ENCODE data around the gene LIPT2. TPM values are rescaled to one million over a fixed set of nuclear protein-coding genes. Genes with fewer than 3 reads are reported as not detected.

Gene LIPT2
- total RNA-seq, 2 experiments from 2014 or later, result 3.1 to 5.6 TPM

GRCh38 chr11:74471037-74471436 lies 22.5 kb downstream of the LIPT2 start:
- H3K4me1 Mint-ChIP-seq (ENCODE audit: low read depth), result peaks cover 9% of the 10 kb centered on the region
- intact Hi-C loops (cut with micrococcal nuclease), result no loop called here
- no peaks in the 10 kb centered on the region for H3K9me3 Mint-ChIP-seq
- no peaks in the 10 kb centered on the region for H3K36me3 Mint-ChIP-seq (ENCODE audit: low read depth)
- H3K27ac Mint-ChIP-seq, result no peak overlapping the region
- CTCF ChIA-PET, result interaction anchor here (2.8 kb wide), 1 partner anchor 18 kb away, joined by 13 read pairs; no protein-coding TSS in a partner anchor
- no peak for DNase-seq
- H3K4me3 Mint-ChIP-seq, result no peak overlapping the region
- peaks cover 21% of the 10 kb centered on the region for H3K27me3 Mint-ChIP-seq (ENCODE audit: low read depth)

GRCh38 chr11:74470526-74470925 lies 23.0 kb downstream of the LIPT2 start:
- CTCF ChIA-PET, result interaction anchor here (2.8 kb wide), 1 partner anchor 17 kb away, joined by 13 read pairs; no protein-coding TSS in a partner anchor
- intact Hi-C loops (cut with micrococcal nuclease), result no loop called here
- H3K27me3 Mint-ChIP-seq (ENCODE audit: low read depth), result peaks cover 26% of the 10 kb centered on the region
- H3K4me1 Mint-ChIP-seq (ENCODE audit: low read depth), result peaks cover 9% of the 10 kb centered on the region
- H3K27ac Mint-ChIP-seq, result no peak overlapping the region
- DNase-seq, result no peak
- no peaks in the 10 kb centered on the region for H3K9me3 Mint-ChIP-seq
- H3K4me3 Mint-ChIP-seq, result no peak overlapping the region
- H3K36me3 Mint-ChIP-seq (ENCODE audit: low read depth), result no peaks in the 10 kb centered on the region

- CTCF ChIA-PET, result interaction anchor here (2.8 kb wide), 1 partner anchor 16 kb away, joined by 13 read pairs; no protein-coding TSS in a partner anchor
- Mint-ChIP-seq H3K36me3 (ENCODE audit: low read depth) (no peaks in the 10 kb centered on the region), H3K4me3 (no peak overlapping the region), H3K4me1 (ENCODE audit: low read depth) (peaks cover 9% of the 10 kb centered on the region), H3K27ac (no peak overlapping the region), H3K27me3 (ENCODE audit: low read depth) (peaks cover 32% of the 10 kb centered on the region), H3K9me3 (no peaks in the 10 kb centered on the region)
- no peak for DNase-seq
- intact Hi-C loops (cut with micrococcal nuclease), result no loop called here
Observed at GRCh38 chr11:74468936-74469335, 24.6 kb downstream of the LIPT2 start.

DNA sequence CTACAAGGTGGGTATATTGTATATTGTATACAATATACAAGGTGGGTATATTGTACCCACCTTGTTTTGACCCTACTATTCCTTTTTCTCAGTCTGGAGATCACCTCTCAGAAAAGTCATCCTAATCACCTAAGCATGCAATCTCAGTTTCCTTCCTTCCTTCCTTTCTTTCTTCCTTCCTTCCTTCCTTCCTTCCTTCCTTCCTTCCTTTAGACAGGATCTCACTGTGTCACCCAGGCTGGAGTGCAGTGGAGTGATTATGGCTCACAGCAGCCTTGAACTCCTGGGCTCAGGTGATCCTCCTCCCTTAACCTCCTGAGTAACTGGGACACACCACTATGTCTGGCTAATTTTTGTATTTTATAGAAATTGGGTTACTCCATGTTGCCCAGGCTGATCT lies 25.0 kb downstream of the LIPT2 start:
- H3K4me3 Mint-ChIP-seq, result no peak overlapping the region
- no peak for DNase-seq
- no peaks in the 10 kb centered on the region for H3K9me3 Mint-ChIP-seq
- no peak overlapping the region for H3K27ac Mint-ChIP-seq
- CTCF ChIA-PET, result no interaction called here
- no peaks in the 10 kb centered on the region for H3K36me3 Mint-ChIP-seq (ENCODE audit: low read depth)
- H3K27me3 Mint-ChIP-seq (ENCODE audit: low read depth), result peaks cover 32% of the 10 kb centered on the region
- H3K4me1 Mint-ChIP-seq (ENCODE audit: low read depth), result peaks cover 9% of the 10 kb centered on the region
- intact Hi-C loops (cut with micrococcal nuclease), result no loop called here

GRCh38 chr11:74468058-74468457 lies 25.5 kb downstream of the LIPT2 start:
- no peak overlapping the region for H3K4me3 Mint-ChIP-seq
- CTCF ChIA-PET, result no interaction called here
- no peak for DNase-seq
- H3K27ac Mint-ChIP-seq, result no peak overlapping the region
- intact Hi-C loops (cut with micrococcal nuclease), result no loop called here
- H3K4me1 Mint-ChIP-seq (ENCODE audit: low read depth), result peaks cover 9% of the 10 kb centered on the region
- no peaks in the 10 kb centered on the region for H3K36me3 Mint-ChIP-seq (ENCODE audit: low read depth)
- no peaks in the 10 kb centered on the region for H3K9me3 Mint-ChIP-seq
- peaks cover 32% of the 10 kb centered on the region for H3K27me3 Mint-ChIP-seq (ENCODE audit: low read depth)

DNA sequence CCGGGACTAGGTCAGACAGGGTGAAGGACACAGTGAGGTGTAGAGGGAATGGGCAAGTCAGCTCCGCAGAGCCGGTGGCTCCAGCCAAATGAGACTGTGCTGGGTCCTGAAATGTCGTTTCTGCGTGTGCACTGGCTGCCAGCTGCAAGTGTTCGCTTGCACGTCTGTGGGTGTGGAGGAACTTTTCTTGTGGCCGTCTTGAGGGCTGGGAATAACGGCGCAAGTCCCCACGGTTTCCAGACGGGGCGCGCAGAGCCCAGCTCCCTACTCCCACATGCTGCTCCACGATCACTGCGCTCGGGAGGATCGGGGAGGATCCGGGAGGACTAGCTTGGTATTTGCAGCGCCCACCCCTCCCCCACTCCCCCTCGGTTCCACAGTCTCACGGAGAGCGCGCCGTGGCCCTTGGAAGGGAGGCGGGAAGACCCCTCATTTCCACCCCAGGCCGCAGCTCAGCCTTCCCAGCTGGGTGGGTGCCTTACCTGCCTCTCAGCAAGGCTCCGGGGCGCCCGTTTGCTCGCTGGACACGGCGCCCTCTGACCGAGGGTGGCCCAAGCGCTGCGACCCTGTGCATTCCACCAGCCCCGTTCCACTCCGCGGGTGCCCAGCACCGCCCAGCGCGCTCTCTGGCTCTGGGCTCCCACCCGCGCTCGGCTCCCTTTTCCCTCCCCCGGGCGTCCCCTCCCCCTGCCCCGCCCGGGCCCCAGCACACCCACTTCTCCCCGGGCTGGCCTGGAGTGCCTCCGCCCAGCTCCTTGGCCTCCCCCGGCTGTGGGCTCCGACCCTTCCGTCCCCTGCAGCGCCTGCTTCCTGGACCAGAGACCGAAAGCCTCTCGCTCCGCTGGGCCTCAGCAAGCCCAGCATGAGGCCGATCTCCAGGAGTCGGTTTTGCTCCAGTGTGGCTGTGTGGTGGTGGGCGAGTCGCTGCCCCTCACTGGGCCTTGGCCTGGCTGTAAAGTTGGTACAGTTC lies 26.3 kb downstream of the LIPT2 start, which contains the start of gene KCNE3:
Gene KCNE3, minus strand, starts transcription at position 634 of the 970 bp plus-strand sequence. CDS start 9,986 bp downstream, outside the sequence.
- Mint-ChIP-seq H3K4me1 (ENCODE audit: low read depth) (peaks cover 8% of the 10 kb centered on the region), H3K9me3 (no peaks in the 10 kb centered on the region), H3K27ac (no peak within 1 kb of the TSS), H3K36me3 (ENCODE audit: low read depth) (no peaks in the 10 kb centered on the region), H3K27me3 (ENCODE audit: low read depth) (peaks cover 32% of the 10 kb centered on the region), H3K4me3 (no peak within 1 kb of the TSS)
- DNase-seq, result no peak
- CTCF ChIA-PET, result no interaction called here
- intact Hi-C loops (cut with micrococcal nuclease), result no loop called here

GRCh38 chr11:74465291-74465708 lies 28.2 kb downstream of the LIPT2 start:
- H3K4me3 Mint-ChIP-seq, result no peak overlapping the region
- intact Hi-C loops (cut with micrococcal nuclease), result no loop called here
- H3K27ac Mint-ChIP-seq, result no peak overlapping the region
- peaks cover 4% of the 10 kb centered on the region for H3K4me1 Mint-ChIP-seq (ENCODE audit: low read depth)
- H3K27me3 Mint-ChIP-seq (ENCODE audit: low read depth), result peaks cover 32% of the 10 kb centered on the region
- CTCF ChIA-PET, result no interaction called here
- no peaks in the 10 kb centered on the region for H3K36me3 Mint-ChIP-seq (ENCODE audit: low read depth)
- DNase-seq, result no peak
- no peaks in the 10 kb centered on the region for H3K9me3 Mint-ChIP-seq

- Mint-ChIP-seq H3K9me3 (no peaks in the 10 kb centered on the region), H3K27me3 (ENCODE audit: low read depth) (peaks cover 32% of the 10 kb centered on the region), H3K36me3 (ENCODE audit: low read depth) (no peaks in the 10 kb centered on the region), H3K4me3 (no peak overlapping the region), H3K27ac (no peak overlapping the region), H3K4me1 (ENCODE audit: low read depth) (peaks cover 4% of the 10 kb centered on the region)
- CTCF ChIA-PET, result interaction anchor here (3.0 to 3.6 kb wide), 2 partner anchors 12 to 15 kb away, joined by 11 to 15 read pairs; no protein-coding TSS in a partner anchor
- DNase-seq, result no peak
- intact Hi-C loops (cut with micrococcal nuclease), result no loop called here
Observed at GRCh38 chr11:74464746-74465145, 28.8 kb downstream of the LIPT2 start.

DNA sequence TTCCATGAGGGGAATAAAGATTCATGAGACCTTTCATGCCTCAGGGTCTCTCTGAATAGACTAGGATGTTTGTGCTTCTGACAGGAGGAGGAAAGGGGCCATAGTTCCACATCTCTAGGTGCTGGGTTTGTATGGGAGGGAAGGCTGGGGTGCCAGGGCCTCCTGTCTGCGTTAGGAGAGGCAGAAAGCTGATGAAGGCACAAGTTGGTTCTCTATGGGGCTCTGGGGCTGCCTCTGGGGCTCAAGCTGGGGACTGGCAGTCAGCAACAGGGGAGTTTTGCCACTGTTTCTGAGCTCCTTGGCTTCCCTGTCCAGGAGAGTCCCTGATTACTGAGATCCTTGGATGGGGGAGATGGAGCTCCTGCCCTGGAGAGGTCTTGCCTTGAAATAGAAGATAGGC lies 30.3 kb downstream of the LIPT2 start:
- Mint-ChIP-seq H3K4me3 (no peak overlapping the region), H3K36me3 (ENCODE audit: low read depth) (no peaks in the 10 kb centered on the region), H3K27me3 (ENCODE audit: low read depth) (peaks cover 27% of the 10 kb centered on the region), H3K4me1 (ENCODE audit: low read depth) (peaks cover 4% of the 10 kb centered on the region), H3K27ac (no peak overlapping the region), H3K9me3 (no peaks in the 10 kb centered on the region)
- CTCF ChIA-PET, result interaction anchor here (3.0 to 3.6 kb wide), 2 partner anchors 10 to 13 kb away, joined by 11 to 15 read pairs; no protein-coding TSS in a partner anchor
- DNase-seq, result no peak
- intact Hi-C loops (cut with micrococcal nuclease), result no loop called here

DNA sequence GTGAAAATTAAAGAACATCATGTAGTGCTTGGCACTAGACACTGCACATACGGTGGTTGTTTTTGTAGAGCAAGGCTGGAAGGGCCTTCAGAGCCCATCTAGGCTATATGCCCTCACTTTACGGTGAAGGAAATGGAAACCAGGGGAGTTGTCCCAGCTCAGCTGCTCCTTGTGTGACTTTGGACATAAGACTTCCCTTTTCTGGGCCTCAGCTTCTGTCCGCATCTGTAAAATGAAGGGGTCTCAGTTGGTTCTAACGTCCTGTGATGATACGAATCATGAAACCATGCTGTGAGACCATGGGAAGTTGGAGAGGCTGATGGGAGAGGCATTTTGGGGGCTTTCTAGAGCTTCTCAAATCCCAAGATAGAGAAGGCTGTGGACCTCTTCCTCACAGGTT lies 30.9 kb downstream of the LIPT2 start:
- Mint-ChIP-seq H3K4me1 (ENCODE audit: low read depth) (peaks cover 2% of the 10 kb centered on the region), H3K27me3 (ENCODE audit: low read depth) (peaks cover 22% of the 10 kb centered on the region), H3K9me3 (no peaks in the 10 kb centered on the region), H3K4me3 (no peak overlapping the region), H3K27ac (no peak overlapping the region), H3K36me3 (ENCODE audit: low read depth) (no peaks in the 10 kb centered on the region)
- DNase-seq, result no peak
- intact Hi-C loops (cut with micrococcal nuclease), result no loop called here
- CTCF ChIA-PET, result interaction anchor here (0.6 to 3.6 kb wide), 3 partner anchors 10 to 121 kb away, joined by 3 to 15 read pairs (median 11); no protein-coding TSS in a partner anchor

GRCh38 chr11:74462009-74462408 lies 31.5 kb downstream of the LIPT2 start:
- H3K36me3 Mint-ChIP-seq (ENCODE audit: low read depth), result no peaks in the 10 kb centered on the region
- peaks cover 2% of the 10 kb centered on the region for H3K4me1 Mint-ChIP-seq (ENCODE audit: low read depth)
- no peak overlapping the region for H3K4me3 Mint-ChIP-seq
- intact Hi-C loops (cut with micrococcal nuclease), result no loop called here
- no peak for DNase-seq
- no peak overlapping the region for H3K27ac Mint-ChIP-seq
- CTCF ChIA-PET, result interaction anchor here (3.0 to 3.6 kb wide), 2 partner anchors 9 to 12 kb away, joined by 11 to 15 read pairs; no protein-coding TSS in a partner anchor
- H3K9me3 Mint-ChIP-seq, result no peaks in the 10 kb centered on the region
- H3K27me3 Mint-ChIP-seq (ENCODE audit: low read depth), result peaks cover 20% of the 10 kb centered on the region

- Mint-ChIP-seq H3K9me3 (no peaks in the 10 kb centered on the region), H3K27ac (no peak overlapping the region), H3K4me3 (no peak overlapping the region), H3K27me3 (ENCODE audit: low read depth) (peaks cover 7% of the 10 kb centered on the region), H3K4me1 (ENCODE audit: low read depth) (no peaks in the 10 kb centered on the region), H3K36me3 (ENCODE audit: low read depth) (no peaks in the 10 kb centered on the region)
- DNase-seq, result no peak
- intact Hi-C loops (cut with micrococcal nuclease), result no loop called here
- CTCF ChIA-PET, result no interaction called here
Observed at GRCh38 chr11:74460481-74461154, 32.9 kb downstream of the LIPT2 start.
